ENCODE results near the gene HERC2. TPM values are rescaled to one million over a fixed set of nuclear protein-coding genes. Genes with fewer than 3 reads are reported as not detected.
"Not testable (repeated sequence)": the region's sequence is repeated elsewhere in the genome, so short reads cannot be mapped to it uniquely, and the experiment has no call there.

The HERC2 gene
- polyA plus RNA-seq, 3 donors from 2014 or later = 4.8 to 13.9 (median 7.6) TPM

GRCh38 chr15:28228096-28228495, 93.9 kb downstream of the HERC2 start:
- H3K4me1 Mint-ChIP-seq = no peaks in the 10 kb centered on the region
- no peaks in the 10 kb centered on the region for H3K9me3 Mint-ChIP-seq
- H3K4me3 Mint-ChIP-seq = no peak overlapping the region
- H3K36me3 Mint-ChIP-seq = peaks cover 16 to 59% (median 25%) of the 10 kb centered on the region in 3 donors
- no peak for DNase-seq
- peaks cover 0 to 1% (median 0%) of the 10 kb centered on the region in 3 donors for H3K27me3 Mint-ChIP-seq (ENCODE audit: low read depth in 3 of 3)
- no peak overlapping the region for H3K27ac Mint-ChIP-seq

- H3K27me3 Mint-ChIP-seq (ENCODE audit: low read depth in 3 of 3) = not testable (repeated sequence)
- H3K36me3 Mint-ChIP-seq = peaks cover 10 to 53% (median 20%) of the 10 kb centered on the region in 3 donors
These were observed 94.7 kb downstream of the HERC2 start for GRCh38 chr15:28227303-28227702.

GRCh38 chr15:28222612-28223011, 99.4 kb downstream of the HERC2 start:
- H3K9me3 Mint-ChIP-seq; H3K4me3 Mint-ChIP-seq; DNase-seq; H3K4me1 Mint-ChIP-seq; H3K27ac Mint-ChIP-seq; H3K27me3 Mint-ChIP-seq (ENCODE audit: low read depth in 3 of 3): not testable (repeated sequence)
- peaks cover 6 to 31% (median 17%) of the 10 kb centered on the region in 3 donors for H3K36me3 Mint-ChIP-seq

More at GRCh38 chr15:28227303-28227702, 94.7 kb downstream of the HERC2 start:
- not testable (repeated sequence) for H3K4me1 Mint-ChIP-seq, H3K9me3 Mint-ChIP-seq, H3K4me3 Mint-ChIP-seq, DNase-seq, H3K27ac Mint-ChIP-seq

- peaks cover 4 to 28% (median 15%) of the 10 kb centered on the region in 3 donors for H3K36me3 Mint-ChIP-seq
- H3K4me1 Mint-ChIP-seq = not testable (repeated sequence)
These were observed 100.3 kb downstream of the HERC2 start for GRCh38 chr15:28221696-28222095.

GRCh38 chr15:28219116-28219515, 102.9 kb downstream of the HERC2 start:
- H3K9me3 Mint-ChIP-seq = no peaks in the 10 kb centered on the region
- H3K27ac Mint-ChIP-seq = no peak overlapping the region
- H3K4me1 Mint-ChIP-seq = no peaks in the 10 kb centered on the region
- no peak overlapping the region for H3K4me3 Mint-ChIP-seq
- no peaks in the 10 kb centered on the region for H3K27me3 Mint-ChIP-seq (ENCODE audit: low read depth in 3 of 3)
- DNase-seq = no peak
- H3K36me3 Mint-ChIP-seq = peaks cover 0 to 7% (median 4%) of the 10 kb centered on the region in 3 donors

More at GRCh38 chr15:28221696-28222095, 100.3 kb downstream of the HERC2 start:
- not testable (repeated sequence) for H3K27me3 Mint-ChIP-seq (ENCODE audit: low read depth in 3 of 3); H3K27ac Mint-ChIP-seq; H3K9me3 Mint-ChIP-seq; DNase-seq; H3K4me3 Mint-ChIP-seq

GRCh38 chr15:28216946-28217546, 104.9 kb downstream of the HERC2 start:
- not testable (repeated sequence) for H3K27me3 Mint-ChIP-seq (ENCODE audit: low read depth in 3 of 3); H3K36me3 Mint-ChIP-seq; DNase-seq; H3K9me3 Mint-ChIP-seq; H3K27ac Mint-ChIP-seq; H3K4me1 Mint-ChIP-seq; H3K4me3 Mint-ChIP-seq

DNA sequence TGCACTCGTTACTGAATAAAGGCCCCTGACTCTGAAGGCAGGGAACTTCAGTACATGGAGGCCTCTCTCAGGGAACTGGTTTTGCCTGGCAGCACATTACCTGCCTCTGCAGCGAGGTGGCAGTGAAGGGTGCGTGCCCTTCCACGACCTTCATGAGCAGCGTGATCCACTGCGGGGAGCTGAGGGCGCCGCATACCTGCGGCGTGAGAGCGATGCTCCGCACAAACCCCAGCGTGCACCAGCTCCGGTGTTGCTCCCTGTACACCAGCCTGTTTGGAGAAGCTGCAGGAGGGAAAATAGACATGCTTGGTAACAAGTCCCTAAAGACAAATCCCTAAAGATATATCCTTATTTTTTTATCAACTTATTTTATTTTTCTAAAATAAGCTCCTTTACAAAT, 106.5 kb downstream of the HERC2 start:
- not testable (repeated sequence) for H3K27me3 Mint-ChIP-seq (ENCODE audit: low read depth in 3 of 3); DNase-seq; H3K27ac Mint-ChIP-seq; H3K4me1 Mint-ChIP-seq; H3K9me3 Mint-ChIP-seq; H3K4me3 Mint-ChIP-seq; H3K36me3 Mint-ChIP-seq

DNA sequence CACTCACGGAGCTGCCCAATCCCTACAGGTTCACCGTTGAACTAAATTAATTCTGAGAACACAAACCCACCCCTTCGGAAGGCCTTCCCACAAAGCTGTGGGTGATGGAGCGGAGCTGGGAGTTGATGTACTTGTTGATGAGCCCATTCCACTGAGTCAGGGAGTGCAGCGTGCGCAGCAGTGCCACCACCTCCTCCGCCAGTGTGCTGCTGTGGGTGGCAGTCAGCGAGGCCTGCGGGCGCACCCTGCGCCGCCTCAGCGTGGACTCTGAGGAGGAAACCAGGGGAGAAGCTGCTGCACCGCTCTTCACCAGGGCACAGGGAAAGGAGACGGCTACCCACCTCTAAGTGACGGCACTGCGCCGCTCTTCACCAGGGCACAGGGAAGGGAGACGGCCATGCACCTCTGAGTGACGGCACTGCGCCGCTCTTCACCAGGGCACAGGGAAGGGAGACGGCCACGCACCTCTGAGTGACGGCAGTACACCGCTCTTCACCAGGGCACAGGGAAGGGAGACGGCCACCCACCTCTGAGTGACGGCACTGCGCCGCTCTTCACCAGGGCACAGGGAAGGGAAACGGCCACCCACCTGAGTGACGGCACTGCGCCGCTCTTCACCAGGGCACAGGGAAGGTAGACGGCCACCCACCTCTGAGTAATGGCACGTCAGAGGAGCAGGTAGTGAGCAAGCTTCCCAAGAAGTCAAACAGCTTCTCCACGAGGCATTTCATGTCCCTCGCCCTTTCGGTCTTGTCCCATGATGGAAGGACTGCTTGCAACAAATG, 107.8 kb downstream of the HERC2 start:
- H3K27me3 Mint-ChIP-seq (ENCODE audit: low read depth in 3 of 3); H3K4me3 Mint-ChIP-seq; H3K36me3 Mint-ChIP-seq; H3K9me3 Mint-ChIP-seq; H3K4me1 Mint-ChIP-seq; DNase-seq; H3K27ac Mint-ChIP-seq: not testable (repeated sequence)

DNA sequence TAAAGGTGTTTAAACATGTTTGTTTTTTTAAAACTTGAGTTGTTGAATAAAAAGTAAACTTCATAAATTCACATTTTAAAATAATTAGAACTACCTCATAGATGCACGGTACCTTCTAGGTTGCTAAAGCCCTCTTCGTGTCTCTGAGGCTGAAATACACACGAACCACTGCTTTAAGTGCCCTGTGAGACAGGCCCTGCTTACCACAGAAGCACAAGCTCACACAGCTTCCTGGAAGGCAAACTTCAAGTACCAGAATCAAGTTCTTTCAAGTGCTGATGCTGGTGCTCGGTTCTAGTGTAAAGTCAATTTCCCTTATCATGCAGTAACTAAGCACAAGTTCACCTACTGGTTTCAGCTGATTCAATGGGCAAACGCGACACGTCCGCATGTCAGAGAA, 108.6 kb downstream of the HERC2 start:
- not testable (repeated sequence) for H3K4me1 Mint-ChIP-seq; DNase-seq; H3K27ac Mint-ChIP-seq; H3K27me3 Mint-ChIP-seq (ENCODE audit: low read depth in 3 of 3); H3K4me3 Mint-ChIP-seq; H3K9me3 Mint-ChIP-seq
- peaks cover 4 to 11% (median 5%) of the 10 kb centered on the region in 3 donors for H3K36me3 Mint-ChIP-seq

- Mint-ChIP-seq H3K4me1 (peaks cover 0 to 2% of the 10 kb centered on the region in 2 donors), H3K27me3 (ENCODE audit: low read depth in 3 of 3) (no peaks in the 10 kb centered on the region), H3K36me3 (peaks cover 9 to 24% (median 12%) of the 10 kb centered on the region in 3 donors), H3K4me3 (no peak overlapping the region), H3K27ac (peak overlapping the region in 1 of 6 donors; percentile 60), H3K9me3 (no peaks in the 10 kb centered on the region)
- DNase-seq = no peak
These were observed 113.4 kb downstream of the HERC2 start for GRCh38 chr15:28208583-28208982.

- not testable (repeated sequence) for DNase-seq; H3K4me1 Mint-ChIP-seq; H3K4me3 Mint-ChIP-seq; H3K27ac Mint-ChIP-seq; H3K27me3 Mint-ChIP-seq (ENCODE audit: low read depth in 3 of 3); H3K9me3 Mint-ChIP-seq
- peaks cover 9 to 29% (median 14%) of the 10 kb centered on the region in 3 donors for H3K36me3 Mint-ChIP-seq
These were observed 116.3 kb downstream of the HERC2 start for GRCh38 chr15:28205640-28206039.

DNA sequence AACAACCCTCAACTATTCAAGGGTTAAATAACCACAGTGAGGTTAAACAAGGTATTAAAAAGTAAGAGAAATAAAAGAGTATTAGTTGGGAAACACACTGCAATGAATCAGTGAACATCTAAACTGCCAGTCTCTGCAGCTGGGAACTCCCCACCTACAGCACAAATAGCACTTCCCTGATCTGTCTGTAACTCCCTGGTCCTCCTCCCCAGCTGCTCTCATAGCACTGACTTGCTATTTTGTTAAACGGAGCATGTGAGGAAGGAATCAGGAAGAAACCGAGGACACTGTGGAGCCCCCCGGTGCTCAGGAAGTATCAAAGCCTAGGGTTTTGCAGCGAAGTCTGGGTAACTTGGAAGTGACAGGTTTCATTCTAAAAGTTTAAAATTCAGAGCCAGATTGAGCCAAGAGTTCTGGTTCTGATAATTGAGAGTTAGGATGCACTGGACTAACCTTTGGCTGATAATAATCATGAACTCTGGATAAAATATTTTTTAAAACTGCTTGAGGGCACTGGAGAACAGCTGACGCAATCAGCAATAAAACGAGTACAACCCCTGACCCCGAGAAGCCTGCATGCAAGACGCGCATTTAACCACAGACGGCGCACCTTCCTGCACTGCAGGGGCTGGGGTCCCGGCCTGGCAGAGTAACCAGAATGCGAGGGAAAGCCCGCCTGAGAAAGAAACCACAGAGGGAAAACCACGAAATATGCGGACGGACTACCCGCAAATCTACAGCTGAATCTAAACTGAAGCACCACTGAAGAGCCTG, 118.7 kb downstream of the HERC2 start:
- H3K36me3 Mint-ChIP-seq = peaks cover 16 to 36% (median 25%) of the 10 kb centered on the region in 3 donors
- H3K4me3 Mint-ChIP-seq; H3K27ac Mint-ChIP-seq; H3K27me3 Mint-ChIP-seq (ENCODE audit: low read depth in 3 of 3); DNase-seq; H3K9me3 Mint-ChIP-seq; H3K4me1 Mint-ChIP-seq: not testable (repeated sequence)

DNA sequence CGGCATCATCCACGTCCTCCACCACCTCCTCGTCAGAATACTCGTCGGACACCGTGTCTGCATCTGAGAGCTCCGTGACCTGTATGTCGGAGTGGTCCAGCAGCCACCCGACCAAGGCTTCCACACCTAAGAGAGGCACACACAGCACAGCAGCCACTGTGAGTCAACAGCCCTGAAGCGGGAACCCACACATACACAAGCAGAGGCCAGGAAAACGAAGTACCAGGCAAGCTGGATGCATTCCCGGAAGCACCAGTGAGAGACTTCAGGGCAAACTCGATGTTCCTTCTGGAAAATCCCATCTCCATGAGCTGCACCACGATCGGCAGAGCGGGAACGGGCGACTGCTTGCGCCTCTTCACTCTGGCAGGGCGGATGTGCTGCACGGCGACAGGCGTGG, 119.9 kb downstream of the HERC2 start:
- not testable (repeated sequence) for H3K4me3 Mint-ChIP-seq; H3K27ac Mint-ChIP-seq; H3K4me1 Mint-ChIP-seq; H3K9me3 Mint-ChIP-seq; DNase-seq; H3K27me3 Mint-ChIP-seq (ENCODE audit: low read depth in 3 of 3)
- peaks cover 16 to 41% (median 29%) of the 10 kb centered on the region in 3 donors for H3K36me3 Mint-ChIP-seq

DNA sequence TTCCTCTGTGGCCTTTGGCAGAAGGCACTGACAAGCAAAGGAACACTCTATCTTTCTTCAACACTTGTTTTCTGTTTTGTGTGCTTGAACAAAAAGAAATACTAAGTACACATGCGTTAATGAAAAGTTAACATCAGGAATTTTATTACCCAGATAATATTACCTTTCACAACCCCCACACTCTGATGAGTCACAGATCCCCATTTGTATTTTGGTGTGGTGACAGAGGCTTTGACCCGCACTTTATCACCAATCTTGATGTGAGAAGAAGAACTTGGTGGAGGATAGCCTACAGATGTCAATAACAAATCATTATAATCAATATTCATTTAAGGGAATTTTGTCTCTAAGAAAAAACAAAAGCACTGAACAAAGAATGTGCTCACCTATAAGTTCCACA, 123.8 kb downstream of the HERC2 start:
- H3K9me3 Mint-ChIP-seq; H3K4me3 Mint-ChIP-seq; H3K4me1 Mint-ChIP-seq; H3K27ac Mint-ChIP-seq; DNase-seq; H3K27me3 Mint-ChIP-seq (ENCODE audit: low read depth in 3 of 3): not testable (repeated sequence)
- peaks cover 25 to 51% (median 37%) of the 10 kb centered on the region in 3 donors for H3K36me3 Mint-ChIP-seq

Measured in immature natural killer cell (primary cell).